Endothelial cell of umbilical vein (primary cell): Measurements from ENCODE around the gene NAGPA. TPM values are rescaled to one million over a fixed set of nuclear protein-coding genes. Genes with fewer than 3 reads are reported as not detected.

Source experiments
- BruUV-seq: library from RNA; stranded (reverse); fragments of 400-500 nt; replicated peaks from 2 replicates; lab custom pipeline; 2021; lab: Mats Ljungman, UMichigan
- CTCF ChIA-PET: fragments of 300-600, 350-600 bp; sonication (Branson Sonifier 250); formaldehyde crosslinking; loops from one replicate; lab custom pipeline; 2021; ENCODE audit warnings: antibody characterized with exemption, inconsistent platforms; lab: Charles Lee
- POLR2A ChIA-PET: fragments of 300-600, 350-600 bp; sonication (Branson Sonifier 250); formaldehyde crosslinking; loops from one replicate; lab custom pipeline; 2021; ENCODE audit warnings: antibody characterized with exemption, inconsistent platforms; lab: Charles Lee
- DNase-seq: peaks from one replicate; pipeline ENCODE4 v3.0.0-alpha.2; 2011; ENCODE audit warnings: low read depth, low spot score
- FAIRE-seq: peaks from 2 replicates; lab custom pipeline; 2011; peaks lifted over from hg19 to GRCh38; lab: Jason Lieb, UNC
- H2AFZ ChIP-seq: 2 replicates; pipeline ENCODE4 v1.6.0; 2012; ENCODE audit warnings: low read depth, low read length, control low read depth, inconsistent platforms
- H3K27ac ChIP-seq: 2 replicates; pipeline ENCODE4 v1.5.1; 2011; ENCODE audit warnings: low read depth, mild to moderate bottlenecking, control low read depth, low read length, moderate library complexity; ENCODE audit not compliant: insufficient read depth
- H3K27me3 ChIP-seq, 2 experiments: 2 replicates each; pipeline versions ENCODE4 v1.6.0 to v1.6.1; 2011; ENCODE audit warnings: low read length in 2 of 2, mixed read lengths in 1 of 2; ENCODE audit not compliant: control insufficient read depth in 2 of 2, insufficient read depth in 2 of 2
- H3K36me3 ChIP-seq, 2 experiments: 2 replicates in 1 of 2; 3 replicates in 1 of 2; pipeline ENCODE4 v1.5.1; 2011; ENCODE audit warnings: low read length in 2 of 2, mild to moderate bottlenecking in 1 of 2, moderate library complexity in 1 of 2; ENCODE audit not compliant: control insufficient read depth in 2 of 2, insufficient read depth in 2 of 2; ENCODE audit errors: extremely low read depth in 1 of 2
- H3K4me1 ChIP-seq: 3 replicates; pipeline ENCODE4 v1.5.1; 2011; ENCODE audit warnings: mild to moderate bottlenecking, low read length; ENCODE audit not compliant: control insufficient read depth, insufficient read depth; ENCODE audit errors: extremely low read depth
- H3K4me2 ChIP-seq: 2 replicates; pipeline ENCODE4 v1.6.1; 2011; ENCODE audit warnings: low read length, control low read depth, mixed read lengths; ENCODE audit not compliant: insufficient read depth
- H3K4me3 ChIP-seq, 3 experiments: fragments of 200-600 bp in 1 of 3; sonication (generic), shearing (Covaris generic) in 1 of 3; replicated peaks in 1 of 3; 2 replicates each; pipeline ENCODE4 v1.5.1; 2011 to 2016; ENCODE audit warnings: control low read depth in 3 of 3, low read length in 3 of 3, mild to moderate bottlenecking in 2 of 3, inconsistent platforms in 1 of 3, low read depth in 1 of 3, moderate library complexity in 1 of 3; ENCODE audit not compliant: insufficient read depth in 1 of 3
- H3K79me2 ChIP-seq: 2 replicates; pipeline ENCODE4 v1.6.0; 2012; ENCODE audit warnings: low read length, inconsistent platforms; ENCODE audit not compliant: control insufficient read depth, insufficient read depth
- H3K9ac ChIP-seq: replicated peaks from 2 replicates; pipeline ENCODE3; 2011; ENCODE audit warnings: low read length, control low read depth; ENCODE audit not compliant: insufficient read depth; ENCODE audit errors: extremely low read depth
- H3K9me1 ChIP-seq: replicated peaks from 3 replicates; pipeline ENCODE4 v1.6.0; 2011; ENCODE audit warnings: mild to moderate bottlenecking, low read length; ENCODE audit not compliant: control insufficient read depth, insufficient read depth; ENCODE audit errors: extremely low read depth
- H3K9me3 ChIP-seq: replicated peaks from 2 replicates; pipeline ENCODE4 v1.5.1; 2012; ENCODE audit warnings: low read length, inconsistent platforms; ENCODE audit not compliant: control insufficient read depth, insufficient read depth
- H4K20me1 ChIP-seq: replicated peaks from 2 replicates; pipeline ENCODE3; 2011; ENCODE audit warnings: mild to moderate bottlenecking, low read length; ENCODE audit not compliant: control insufficient read depth, insufficient read depth; ENCODE audit errors: extremely low read depth
- CTCF ChIP-seq, 2 donors: IDR thresholded peaks; 1 replicate in 1 of 2; 2 replicates in 1 of 2; pipeline ENCODE4 v1.5.1; 2011; ENCODE audit warnings: low read length in 2 of 2, mild to moderate bottlenecking in 2 of 2, moderate library complexity in 2 of 2, control low read depth in 1 of 2, inconsistent platforms in 1 of 2, low read depth in 1 of 2; ENCODE audit not compliant: insufficient read depth in 1 of 2; ENCODE audit errors: extremely low read depth in 1 of 2
- EZH2 ChIP-seq: IDR thresholded peaks from 2 replicates; pipeline ENCODE4 v1.6.1; 2012; ENCODE audit warnings: borderline replicate concordance, low read depth, mild to moderate bottlenecking, moderate library complexity, low read length, inconsistent platforms; ENCODE audit not compliant: severe bottlenecking
- GATA2 ChIP-seq: IDR thresholded peaks from 2 replicates; pipeline ENCODE4 v1.7.0; 2011; ENCODE audit warnings: low read depth, mild to moderate bottlenecking, moderate library complexity, mixed read lengths, low read length; ENCODE audit not compliant: insufficient read length, insufficient read depth
- JUN ChIP-seq: IDR thresholded peaks from 2 replicates; pipeline ENCODE4 v1.6.1; 2011; ENCODE audit warnings: borderline replicate concordance, low read depth; ENCODE audit not compliant: insufficient read length, insufficient read depth
- MAX ChIP-seq: IDR thresholded peaks from 2 replicates; pipeline ENCODE4 v1.6.1; 2011; ENCODE audit not compliant: insufficient read depth, insufficient read length
- MYC ChIP-seq: IDR thresholded peaks from one replicate; pipeline ENCODE4 v1.6.1; 2011; ENCODE audit warnings: mild to moderate bottlenecking, low read depth, low read length
- POLR2A ChIP-seq: IDR thresholded peaks from 2 replicates; pipeline ENCODE4 v1.6.1; 2012; ENCODE audit warnings: low read depth, mild to moderate bottlenecking, control low read depth, low read length
- POLR2AphosphoS5 ChIP-seq: IDR thresholded peaks from 2 replicates; pipeline ENCODE4 v1.6.1; 2012; ENCODE audit warnings: low read depth, mild to moderate bottlenecking, control low read depth, low read length, moderate library complexity; ENCODE audit not compliant: insufficient read depth
- dilution Hi-C: fragments of 300-500 bp; cut with MboI; formaldehyde crosslinking; loops from one replicate; pipeline ENCODE4 v1.15.0; 2019; ENCODE audit warnings: low sequenced_read_pairs; ENCODE audit not compliant: extremely low pct_ligation_motif_present
- intact Hi-C: fragments of 100-400 bp; cut with micrococcal nuclease; formaldehyde crosslinking; loops from one replicate; pipeline ENCODE4 v1.10.0; 2022
- polyA plus RNA-seq, 4 experiments: library from polyadenylated mRNA; depleted of rRNA in 3 of 4; stranded (reverse) in 3 of 4; unstranded in 1 of 4; fragments of >200 nt; gene quantifications; 2 replicates each; pipeline versions ENCODE4 v1.2.1 to v1.2.3, GENCODE V29; 2011 to 2012; ENCODE audit warnings: missing spikeins in 1 of 4
- total RNA-seq: library from RNA; stranded (reverse); gene quantifications from 2 replicates; pipeline ENCODE4 v1.2.3, GENCODE V29; 2021

The NAGPA gene
- total and polyA plus RNA-seq, 2 donors (not counting 3 experiments of a cell fraction or from before 2014, with no cell fraction given): 29.6 to 29.9 TPM

- Histone ChIP-seq H3K9me1 (no peaks in the 10 kb centered on the region), H3K9ac (no peak overlapping the region), H3K27me3 (no peaks in the 10 kb centered on the region), H2AFZ (no peak overlapping the region), H3K4me2 (no peak overlapping the region), H3K4me1 (no peaks in the 10 kb centered on the region), H3K4me3 (no peak overlapping the region), H4K20me1 (no peaks in the 10 kb centered on the region), H3K9me3 (no peaks in the 10 kb centered on the region), H3K79me2 (no peaks in the 10 kb centered on the region), H3K36me3 (no peaks in the 10 kb centered on the region), H3K27ac (no peak overlapping the region)
- dilution Hi-C loops: no loop called here
- ChIA-PET POLR2A (no interaction called here), CTCF (no interaction called here)
- intact Hi-C loops: no loop called here
- no peak for TF ChIP-seq MYC
- TF ChIP-seq MAX: no peak
- TF ChIP-seq JUN: no peak
- no peak for TF ChIP-seq POLR2AphosphoS5
- no peak for TF ChIP-seq EZH2
- TF ChIP-seq POLR2A: no peak
- no peak for TF ChIP-seq CTCF (IDR thresholded peaks at IDR 0.05; ENCODE audit: extremely low read depth in 1 of 2, insufficient read depth in 1 of 2, low read depth in 1 of 2, low read length in 2 of 2)
- no peak for TF ChIP-seq GATA2
- no TSS peak for BruUV-seq
- DNase-seq: no peak
- FAIRE-seq: no peak
Measured at GRCh38 chr16:5003828-5004227, 29.9 kb downstream of the NAGPA start.
